ENCODE results near the gene PBX3.

PBX3 gene

GRCh38 chr9:125972012-125972729 lies 225.0 kb downstream of the PBX3 start:
- H3K9me3 ChIP-seq (ENCODE audit: control insufficient read depth, insufficient read depth, low read length) = no peaks in the 10 kb centered on the region
- peaks cover 6% of the 10 kb centered on the region; the same call in 1 of the 2 replicates for H3K36me3 ChIP-seq (ENCODE audit: control insufficient read depth, insufficient read depth, low read length)
- no peaks in the 10 kb centered on the region for H3K27me3 ChIP-seq (ENCODE audit: control insufficient read depth, insufficient read depth, low read length)
- no peaks in the 10 kb centered on the region for H3K4me1 ChIP-seq (ENCODE audit: control insufficient read depth, insufficient read depth, low read length)
- H3K4me3 ChIP-seq (ENCODE audit: low read depth, low read length) = no peak overlapping the region
- no peak overlapping the region for H3K9ac ChIP-seq (ENCODE audit: low read depth, low read length)
- no peak overlapping the region for H3K27ac ChIP-seq (ENCODE audit: low read depth, low read length)

GRCh38 chr9:125973547-125973946 lies 226.4 kb downstream of the PBX3 start:
- Histone ChIP-seq H3K27me3 (ENCODE audit: control insufficient read depth, insufficient read depth, low read length) (no peaks in the 10 kb centered on the region), H3K9me3 (ENCODE audit: control insufficient read depth, insufficient read depth, low read length) (no peaks in the 10 kb centered on the region), H3K9ac (ENCODE audit: low read depth, low read length) (no peak overlapping the region), H3K27ac (ENCODE audit: low read depth, low read length) (no peak overlapping the region), H3K36me3 (ENCODE audit: control insufficient read depth, insufficient read depth, low read length) (no peaks in the 10 kb centered on the region), H3K4me3 (ENCODE audit: low read depth, low read length) (no peak overlapping the region), H3K4me1 (ENCODE audit: control insufficient read depth, insufficient read depth, low read length) (no peaks in the 10 kb centered on the region)

DNA sequence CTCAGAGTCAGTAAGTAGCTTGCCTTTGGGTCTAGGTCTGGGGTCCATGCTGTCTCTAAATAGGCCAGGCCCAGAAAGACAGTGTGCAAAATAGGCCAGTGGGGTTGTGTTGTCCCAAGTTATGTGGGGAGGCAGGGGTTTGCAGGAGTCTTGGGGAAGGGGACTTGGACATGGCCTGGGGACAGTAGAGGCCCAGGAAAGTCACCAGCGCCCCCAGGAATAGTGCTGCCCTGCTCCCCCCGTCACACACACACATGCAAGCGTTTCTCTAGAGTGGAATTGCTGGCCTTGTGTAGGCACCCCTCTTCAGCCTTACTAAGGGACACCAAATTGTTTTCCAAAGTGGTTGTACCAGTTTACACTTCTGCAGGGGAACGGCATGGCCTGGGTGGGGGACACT lies 227.5 kb downstream of the PBX3 start:
- no peak overlapping the region for H3K27ac ChIP-seq (ENCODE audit: low read depth, low read length)
- no peaks in the 10 kb centered on the region for H3K4me1 ChIP-seq (ENCODE audit: control insufficient read depth, insufficient read depth, low read length)
- H3K27me3 ChIP-seq (ENCODE audit: control insufficient read depth, insufficient read depth, low read length) = no peaks in the 10 kb centered on the region
- H3K9me3 ChIP-seq (ENCODE audit: control insufficient read depth, insufficient read depth, low read length) = peaks cover 4% of the 10 kb centered on the region
- no peak overlapping the region for H3K4me3 ChIP-seq (ENCODE audit: low read depth, low read length)
- no peaks in the 10 kb centered on the region for H3K36me3 ChIP-seq (ENCODE audit: control insufficient read depth, insufficient read depth, low read length)
- H3K9ac ChIP-seq (ENCODE audit: low read depth, low read length) = no peak overlapping the region

DNA sequence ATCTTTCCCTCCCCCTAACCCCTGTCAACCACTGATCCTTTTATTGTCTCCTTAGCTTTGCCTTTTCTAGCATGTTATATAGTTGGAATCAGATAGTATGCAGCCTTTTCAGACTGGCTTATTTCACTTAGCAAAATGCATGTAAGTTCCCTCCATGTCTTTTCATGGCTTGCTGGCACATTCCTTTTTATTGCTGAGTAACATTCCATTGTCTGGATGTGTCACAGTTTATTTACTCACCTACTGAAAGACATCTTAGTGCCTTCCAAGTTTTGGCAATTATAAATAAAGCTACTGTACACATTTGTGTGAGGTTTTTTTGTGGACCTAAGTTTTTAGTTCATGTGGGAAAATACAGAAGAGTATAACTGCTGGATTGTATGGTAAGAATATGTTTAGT lies 230.1 kb downstream of the PBX3 start:
- Histone ChIP-seq H3K36me3 (ENCODE audit: control insufficient read depth, insufficient read depth, low read length) (no peaks in the 10 kb centered on the region), H3K4me3 (ENCODE audit: low read depth, low read length) (no peak overlapping the region), H3K9ac (ENCODE audit: low read depth, low read length) (no peak overlapping the region), H3K9me3 (ENCODE audit: control insufficient read depth, insufficient read depth, low read length) (peaks cover 8% of the 10 kb centered on the region), H3K4me1 (ENCODE audit: control insufficient read depth, insufficient read depth, low read length) (no peaks in the 10 kb centered on the region), H3K27ac (ENCODE audit: low read depth, low read length) (no peak overlapping the region), H3K27me3 (ENCODE audit: control insufficient read depth, insufficient read depth, low read length) (no peaks in the 10 kb centered on the region)

- Histone ChIP-seq H3K36me3 (ENCODE audit: control insufficient read depth, insufficient read depth, low read length) (no peaks in the 10 kb centered on the region), H3K4me3 (ENCODE audit: low read depth, low read length) (no peak overlapping the region), H3K27me3 (ENCODE audit: control insufficient read depth, insufficient read depth, low read length) (no peaks in the 10 kb centered on the region), H3K9me3 (ENCODE audit: control insufficient read depth, insufficient read depth, low read length) (peaks cover 8% of the 10 kb centered on the region), H3K4me1 (ENCODE audit: control insufficient read depth, insufficient read depth, low read length) (no peaks in the 10 kb centered on the region), H3K9ac (ENCODE audit: low read depth, low read length) (no peak overlapping the region), H3K27ac (ENCODE audit: low read depth, low read length) (no peak overlapping the region)
Observed at GRCh38 chr9:125979383-125979782, 232.2 kb downstream of the PBX3 start.

- Histone ChIP-seq H3K36me3 (ENCODE audit: control insufficient read depth, insufficient read depth, low read length) (no peaks in the 10 kb centered on the region), H3K4me1 (ENCODE audit: control insufficient read depth, insufficient read depth, low read length) (no peaks in the 10 kb centered on the region), H3K27ac (ENCODE audit: low read depth, low read length) (no peak overlapping the region), H3K27me3 (ENCODE audit: control insufficient read depth, insufficient read depth, low read length) (no peaks in the 10 kb centered on the region), H3K4me3 (ENCODE audit: low read depth, low read length) (no peak overlapping the region), H3K9me3 (ENCODE audit: control insufficient read depth, insufficient read depth, low read length) (peaks cover 8% of the 10 kb centered on the region), H3K9ac (ENCODE audit: low read depth, low read length) (no peak overlapping the region)
Observed at GRCh38 chr9:125982798-125983406, 235.7 kb downstream of the PBX3 start.

- no peak overlapping the region for H3K9ac ChIP-seq (ENCODE audit: low read depth, low read length)
- H3K9me3 ChIP-seq (ENCODE audit: control insufficient read depth, insufficient read depth, low read length) = peaks cover 8% of the 10 kb centered on the region
- H3K4me3 ChIP-seq (ENCODE audit: low read depth, low read length) = no peak overlapping the region
- H3K27ac ChIP-seq (ENCODE audit: low read depth, low read length) = no peak overlapping the region
- no peaks in the 10 kb centered on the region for H3K4me1 ChIP-seq (ENCODE audit: control insufficient read depth, insufficient read depth, low read length)
- no peaks in the 10 kb centered on the region for H3K36me3 ChIP-seq (ENCODE audit: control insufficient read depth, insufficient read depth, low read length)
- H3K27me3 ChIP-seq (ENCODE audit: control insufficient read depth, insufficient read depth, low read length) = no peaks in the 10 kb centered on the region
Observed at GRCh38 chr9:125983681-125984080, 236.5 kb downstream of the PBX3 start.

GRCh38 chr9:125984461-125984860 lies 237.3 kb downstream of the PBX3 start:
- peaks cover 6% of the 10 kb centered on the region for H3K9me3 ChIP-seq (ENCODE audit: control insufficient read depth, insufficient read depth, low read length)
- no peak overlapping the region for H3K9ac ChIP-seq (ENCODE audit: low read depth, low read length)
- H3K27me3 ChIP-seq (ENCODE audit: control insufficient read depth, insufficient read depth, low read length) = no peaks in the 10 kb centered on the region
- no peaks in the 10 kb centered on the region for H3K4me1 ChIP-seq (ENCODE audit: control insufficient read depth, insufficient read depth, low read length)
- H3K36me3 ChIP-seq (ENCODE audit: control insufficient read depth, insufficient read depth, low read length) = no peaks in the 10 kb centered on the region
- H3K4me3 ChIP-seq (ENCODE audit: low read depth, low read length) = no peak overlapping the region
- H3K27ac ChIP-seq (ENCODE audit: low read depth, low read length) = no peak overlapping the region

- H3K27ac ChIP-seq (ENCODE audit: low read depth, low read length) = no peak overlapping the region
- H3K9ac ChIP-seq (ENCODE audit: low read depth, low read length) = no peak overlapping the region
Observed at GRCh38 chr9:125985142-125985997, 238.2 kb downstream of the PBX3 start.

GRCh38 chr9:125985998-125986655 lies 239.0 kb downstream of the PBX3 start:
- no peak overlapping the region for H3K4me3 ChIP-seq (ENCODE audit: low read depth, low read length)
- no peaks in the 10 kb centered on the region for H3K27me3 ChIP-seq (ENCODE audit: control insufficient read depth, insufficient read depth, low read length)
- H3K9me3 ChIP-seq (ENCODE audit: control insufficient read depth, insufficient read depth, low read length) = no peaks in the 10 kb centered on the region
- no peaks in the 10 kb centered on the region for H3K4me1 ChIP-seq (ENCODE audit: control insufficient read depth, insufficient read depth, low read length)
- H3K36me3 ChIP-seq (ENCODE audit: control insufficient read depth, insufficient read depth, low read length) = no peaks in the 10 kb centered on the region
- H3K27ac ChIP-seq (ENCODE audit: low read depth, low read length) = no peak overlapping the region
- no peak overlapping the region for H3K9ac ChIP-seq (ENCODE audit: low read depth, low read length)

More at GRCh38 chr9:125985142-125985997, 238.2 kb downstream of the PBX3 start:
- no peaks in the 10 kb centered on the region for H3K36me3 ChIP-seq (ENCODE audit: control insufficient read depth, insufficient read depth, low read length)
- no peaks in the 10 kb centered on the region for H3K4me1 ChIP-seq (ENCODE audit: control insufficient read depth, insufficient read depth, low read length)
- no peaks in the 10 kb centered on the region for H3K27me3 ChIP-seq (ENCODE audit: control insufficient read depth, insufficient read depth, low read length)
- H3K4me3 ChIP-seq (ENCODE audit: low read depth, low read length) = no peak overlapping the region
- no peaks in the 10 kb centered on the region for H3K9me3 ChIP-seq (ENCODE audit: control insufficient read depth, insufficient read depth, low read length)
